ENCODE measurements around the gene STK35.

STK35 gene

DNA sequence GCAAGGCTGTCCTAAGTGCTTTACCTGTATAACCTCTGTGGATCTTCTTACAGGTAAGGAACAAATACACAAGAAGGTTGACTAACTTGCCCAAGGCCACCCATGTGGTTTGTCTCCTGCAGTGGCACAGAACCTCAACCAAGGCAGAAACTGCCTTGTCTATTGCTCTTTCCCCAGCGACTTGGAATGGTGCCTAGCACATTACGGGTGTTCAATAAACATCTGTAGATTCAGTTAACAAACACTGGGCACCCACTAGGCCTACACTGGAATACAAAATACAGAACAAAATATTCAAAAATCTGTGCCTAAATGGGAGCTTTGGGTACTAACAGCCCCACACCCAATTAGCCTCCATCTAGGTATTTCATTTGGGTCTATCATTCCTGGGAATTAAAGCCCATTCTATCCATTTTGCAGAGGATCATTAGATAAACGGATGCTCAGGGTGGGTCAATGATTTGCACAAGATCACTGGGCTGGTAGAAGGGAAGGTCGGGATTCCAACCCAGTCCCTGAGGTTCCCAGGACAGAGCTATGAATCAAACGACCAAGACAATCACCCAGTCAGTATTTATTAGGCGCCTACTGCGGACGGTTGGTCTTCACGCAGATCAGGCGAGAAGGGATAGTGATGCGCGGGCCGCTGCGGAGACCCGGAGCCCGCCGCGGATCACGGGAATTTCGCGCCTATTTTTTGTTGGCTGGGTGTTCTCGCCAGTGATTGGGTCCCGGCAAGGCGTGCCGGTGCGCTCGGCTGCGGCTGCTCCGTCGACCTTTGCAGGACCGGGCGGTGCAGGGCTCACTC lies at the start of gene STK35:
Gene STK35 (plus strand): TSS at position 771 of the 808 bp plus-strand sequence. CDS start 55 bp downstream, outside the sequence.
- TF ChIP-seq CTCF (IDR thresholded peaks at IDR 0.05; ENCODE audit: extremely low read depth, missing control alignments), result no peak
- peak; percentile 82 for DNase-seq (ENCODE audit: low spot score)

- TF ChIP-seq CTCF (IDR thresholded peaks at IDR 0.05; ENCODE audit: extremely low read depth, missing control alignments), result no peak
- DNase-seq (ENCODE audit: low spot score), result no peak
These were observed 49.7 kb upstream of the STK35 start for GRCh38 chr20:2051946-2052345.

DNA sequence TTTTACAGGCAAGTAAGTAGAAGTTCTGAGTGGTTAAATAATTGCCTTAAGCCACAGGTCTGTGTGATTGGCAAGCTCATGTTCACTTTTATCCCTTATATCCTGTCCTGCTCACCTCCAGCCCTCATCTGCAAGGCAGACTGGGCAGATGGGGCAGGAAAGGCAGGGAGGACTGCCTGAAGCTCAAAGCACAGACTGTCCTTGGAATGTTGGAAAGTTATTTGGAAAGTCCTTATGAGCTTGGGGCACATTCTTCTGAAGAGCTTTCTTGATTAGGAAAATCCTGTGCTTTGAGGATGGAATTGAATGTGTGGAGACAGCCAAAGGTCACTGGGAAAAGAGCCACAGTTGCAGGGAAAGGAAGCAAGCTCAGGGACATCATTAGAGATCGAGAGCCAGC lies 48.9 kb upstream of the STK35 start:
- no peak for TF ChIP-seq CTCF (IDR thresholded peaks at IDR 0.05; ENCODE audit: extremely low read depth, missing control alignments)
- DNase-seq (ENCODE audit: low spot score), result no peak

- no peak for DNase-seq (ENCODE audit: low spot score)
- TF ChIP-seq CTCF (IDR thresholded peaks at IDR 0.05; ENCODE audit: extremely low read depth, missing control alignments), result no peak
These were observed 48.0 kb upstream of the STK35 start for GRCh38 chr20:2053615-2054014.

DNA sequence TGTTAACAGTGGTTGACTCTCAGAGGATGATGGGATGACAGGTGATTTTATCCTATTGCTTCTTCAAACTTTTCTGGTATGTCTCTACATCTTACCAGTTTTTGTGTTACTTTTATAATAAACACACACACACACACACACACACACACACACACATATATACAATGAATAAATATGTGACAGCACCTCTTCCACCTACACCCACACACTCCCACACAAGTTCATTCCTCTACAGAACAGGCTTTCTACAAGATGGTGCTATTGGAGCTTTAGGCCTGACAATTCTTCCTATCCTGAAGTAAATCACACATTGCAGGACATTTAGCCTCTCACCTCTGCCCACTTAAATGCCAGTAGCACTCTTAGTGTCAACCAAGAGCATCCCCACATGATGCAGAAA lies 46.7 kb upstream of the STK35 start:
- no peak for TF ChIP-seq CTCF (IDR thresholded peaks at IDR 0.05; ENCODE audit: extremely low read depth, missing control alignments)

GRCh38 chr20:2059411-2059810 lies 42.2 kb upstream of the STK35 start:
- no peak for TF ChIP-seq CTCF (IDR thresholded peaks at IDR 0.05; ENCODE audit: extremely low read depth, missing control alignments)
- no peak for DNase-seq (ENCODE audit: low spot score)

More for the DNA sequence above, 46.7 kb upstream of the STK35 start:
- DNase-seq (ENCODE audit: low spot score), result no peak

DNA sequence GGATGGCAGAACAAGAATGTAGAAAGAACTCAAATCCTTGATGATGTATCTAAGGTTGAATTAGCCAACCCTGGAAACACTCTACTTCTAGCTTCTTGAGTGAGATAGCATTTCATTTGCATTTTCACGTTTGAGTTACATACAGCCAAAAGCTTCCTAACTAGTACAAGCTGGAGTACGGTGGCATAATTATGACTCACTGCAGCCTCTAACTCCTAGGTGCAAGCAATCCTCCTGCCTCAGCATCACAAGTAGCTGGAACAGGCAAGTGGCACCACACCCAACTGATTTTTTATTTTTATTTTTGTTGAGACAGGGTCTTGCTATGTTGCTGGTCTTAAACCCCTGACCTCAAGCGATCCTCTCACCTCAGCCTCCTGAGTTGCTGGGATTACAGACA lies 36.5 kb upstream of the STK35 start:
- no peak for TF ChIP-seq CTCF (IDR thresholded peaks at IDR 0.05; ENCODE audit: extremely low read depth, missing control alignments)
- DNase-seq (ENCODE audit: low spot score), result no peak
